ENCODE results near the gene WIPF3. TPM values are rescaled to one million over a fixed set of nuclear protein-coding genes. Genes with fewer than 3 reads are reported as not detected.

The WIPF3 gene
- total and polyA plus RNA-seq, 10 of the 15 experiments (the other 5 are each of a cell fraction or from before 2014, with no cell fraction given), result 0.03 to 0.05 TPM; not detected in 8

DNA sequence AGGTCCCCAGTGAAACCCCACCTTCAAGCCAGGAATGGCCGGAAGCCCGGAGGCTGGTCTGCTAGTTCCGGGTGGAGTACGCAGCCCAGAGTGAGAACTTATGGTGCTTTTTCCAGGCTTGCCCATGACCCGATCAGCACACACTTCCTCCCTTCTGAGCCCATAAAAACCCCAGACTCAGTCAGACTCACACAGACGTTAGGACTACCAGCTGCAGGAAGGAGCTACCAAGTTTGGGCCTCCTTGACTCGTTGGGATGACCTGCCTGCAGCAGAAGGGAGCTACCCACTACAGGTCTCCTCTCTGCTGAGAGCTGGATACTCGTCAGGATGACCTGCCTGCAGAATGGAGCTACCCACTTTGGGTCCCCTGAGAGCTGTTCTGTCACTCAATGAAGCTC, 144.2 kb downstream of the WIPF3 start:
- 84% methylated on average over 8 of the region's 8 CpGs for WGBS (ENCODE audit: insufficient coverage, insufficient replicate concordance, low lambda C conversion rate, missing lambda C conversion rate)
- no TSS peak for BruUV-seq (replicated peaks)
- in situ Hi-C loops (cut with MboI), result no loop called here
- POLR2A ChIA-PET, result no interaction called here
- H3K27me3 ChIP-seq (replicated peaks in 1 of 2; ENCODE audit: control insufficient read depth in 2 of 2, insufficient read depth in 2 of 2, low read length in 1 of 2), result no peaks in the 10 kb centered on the region
- H3K27ac ChIP-seq (ENCODE audit: control insufficient read depth, insufficient read depth), result no peak overlapping the region
- CTCF ChIA-PET, result interaction anchor here (2.0 kb wide), 1 partner anchor 111 kb away, joined by 11 read pairs; no protein-coding TSS in a partner anchor
- no peak overlapping the region for H3K4me3 ChIP-seq
- H3K4me2 ChIP-seq (ENCODE audit: control insufficient read depth, insufficient read depth), result no peak overlapping the region
- no peaks in the 10 kb centered on the region for H3K4me1 ChIP-seq (ENCODE audit: control insufficient read depth, insufficient read depth, low read length)
- H3K9ac ChIP-seq (ENCODE audit: control insufficient read depth, insufficient read depth, low read length), result no peak overlapping the region
- peaks cover 4% of the 10 kb centered on the region; the same call in 1 of the 3 replicates for H3K9me3 ChIP-seq (replicated peaks; ENCODE audit: control insufficient read depth, insufficient read depth, low read length)
- H3K79me2 ChIP-seq (ENCODE audit: control insufficient read depth, insufficient read depth, low read length), result no peaks in the 10 kb centered on the region
- ATAC-seq, result no peak
- RAD21 ChIA-PET (ENCODE audit: unreplicated experiment), result no interaction called here
- peaks cover 13 to 36% of the 10 kb centered on the region in 2 experiments; a peak in 3 of 4 replicates for H3K36me3 ChIP-seq (ENCODE audit: control insufficient read depth in 2 of 2, insufficient read depth in 2 of 2, low read length in 1 of 2)
- H4K20me1 ChIP-seq (ENCODE audit: control insufficient read depth, insufficient read depth), result no peaks in the 10 kb centered on the region
- H2AFZ ChIP-seq (ENCODE audit: control insufficient read depth, low read depth, low read length), result no peak overlapping the region
- DNase-seq (ENCODE audit: low read depth, low spot score), result no peak
- SMC1A ChIA-PET (ENCODE audit: uncharacterized antibody, unreplicated experiment), result no interaction called here
- FAIRE-seq, result no peak
- intact Hi-C loops (cut with micrococcal nuclease; ENCODE audit: unreplicated experiment), result no loop called here
- TF ChIP-seq POLR2AphosphoS2 (IDR thresholded peaks at IDR 0.05; ENCODE audit: low read depth, low read length), result no peak
- no peak for TF ChIP-seq RB1 (IDR thresholded peaks at IDR 0.05; ENCODE audit: borderline replicate concordance)
- TF ChIP-seq, protein P1, sequence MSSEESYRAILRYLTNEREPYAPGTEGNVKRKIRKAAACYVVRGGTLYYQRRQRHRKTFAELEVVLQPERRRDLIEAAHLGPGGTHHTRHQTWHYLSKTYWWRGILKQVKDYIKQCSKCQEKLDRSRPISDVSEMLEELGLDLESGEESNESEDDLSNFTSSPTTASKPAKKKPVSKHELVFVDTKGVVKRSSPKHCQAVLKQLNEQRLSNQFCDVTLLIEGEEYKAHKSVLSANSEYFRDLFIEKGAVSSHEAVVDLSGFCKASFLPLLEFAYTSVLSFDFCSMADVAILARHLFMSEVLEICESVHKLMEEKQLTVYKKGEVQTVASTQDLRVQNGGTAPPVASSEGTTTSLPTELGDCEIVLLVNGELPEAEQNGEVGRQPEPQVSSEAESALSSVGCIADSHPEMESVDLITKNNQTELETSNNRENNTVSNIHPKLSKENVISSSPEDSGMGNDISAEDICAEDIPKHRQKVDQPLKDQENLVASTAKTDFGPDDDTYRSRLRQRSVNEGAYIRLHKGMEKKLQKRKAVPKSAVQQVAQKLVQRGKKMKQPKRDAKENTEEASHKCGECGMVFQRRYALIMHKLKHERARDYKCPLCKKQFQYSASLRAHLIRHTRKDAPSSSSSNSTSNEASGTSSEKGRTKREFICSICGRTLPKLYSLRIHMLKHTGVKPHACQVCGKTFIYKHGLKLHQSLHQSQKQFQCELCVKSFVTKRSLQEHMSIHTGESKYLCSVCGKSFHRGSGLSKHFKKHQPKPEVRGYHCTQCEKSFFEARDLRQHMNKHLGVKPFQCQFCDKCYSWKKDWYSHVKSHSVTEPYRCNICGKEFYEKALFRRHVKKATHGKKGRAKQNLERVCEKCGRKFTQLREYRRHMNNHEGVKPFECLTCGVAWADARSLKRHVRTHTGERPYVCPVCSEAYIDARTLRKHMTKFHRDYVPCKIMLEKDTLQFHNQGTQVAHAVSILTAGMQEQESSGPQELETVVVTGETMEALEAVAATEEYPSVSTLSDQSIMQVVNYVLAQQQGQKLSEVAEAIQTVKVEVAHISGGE (CRISPR knock-in tag; IDR thresholded peaks at IDR 0.05), result no peak
- TF ChIP-seq ESRRA (IDR thresholded peaks at IDR 0.05; ENCODE audit: low read length), result no peak
- TF ChIP-seq, protein P2, sequence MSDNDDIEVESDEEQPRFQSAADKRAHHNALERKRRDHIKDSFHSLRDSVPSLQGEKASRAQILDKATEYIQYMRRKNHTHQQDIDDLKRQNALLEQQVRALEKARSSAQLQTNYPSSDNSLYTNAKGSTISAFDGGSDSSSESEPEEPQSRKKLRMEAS (IDR thresholded peaks at IDR 0.05; ENCODE audit: low read depth, low read length), result no peak
- no peak for TF ChIP-seq NFYA (IDR thresholded peaks at IDR 0.05; ENCODE audit: borderline replicate concordance, low read depth, low read length)
- TF ChIP-seq, protein P3, sequence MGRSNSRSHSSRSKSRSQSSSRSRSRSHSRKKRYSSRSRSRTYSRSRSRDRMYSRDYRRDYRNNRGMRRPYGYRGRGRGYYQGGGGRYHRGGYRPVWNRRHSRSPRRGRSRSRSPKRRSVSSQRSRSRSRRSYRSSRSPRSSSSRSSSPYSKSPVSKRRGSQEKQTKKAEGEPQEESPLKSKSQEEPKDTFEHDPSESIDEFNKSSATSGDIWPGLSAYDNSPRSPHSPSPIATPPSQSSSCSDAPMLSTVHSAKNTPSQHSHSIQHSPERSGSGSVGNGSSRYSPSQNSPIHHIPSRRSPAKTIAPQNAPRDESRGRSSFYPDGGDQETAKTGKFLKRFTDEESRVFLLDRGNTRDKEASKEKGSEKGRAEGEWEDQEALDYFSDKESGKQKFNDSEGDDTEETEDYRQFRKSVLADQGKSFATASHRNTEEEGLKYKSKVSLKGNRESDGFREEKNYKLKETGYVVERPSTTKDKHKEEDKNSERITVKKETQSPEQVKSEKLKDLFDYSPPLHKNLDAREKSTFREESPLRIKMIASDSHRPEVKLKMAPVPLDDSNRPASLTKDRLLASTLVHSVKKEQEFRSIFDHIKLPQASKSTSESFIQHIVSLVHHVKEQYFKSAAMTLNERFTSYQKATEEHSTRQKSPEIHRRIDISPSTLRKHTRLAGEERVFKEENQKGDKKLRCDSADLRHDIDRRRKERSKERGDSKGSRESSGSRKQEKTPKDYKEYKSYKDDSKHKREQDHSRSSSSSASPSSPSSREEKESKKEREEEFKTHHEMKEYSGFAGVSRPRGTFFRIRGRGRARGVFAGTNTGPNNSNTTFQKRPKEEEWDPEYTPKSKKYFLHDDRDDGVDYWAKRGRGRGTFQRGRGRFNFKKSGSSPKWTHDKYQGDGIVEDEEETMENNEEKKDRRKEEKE (IDR thresholded peaks at IDR 0.05), result no peak
- no peak for TF ChIP-seq ZNF384 (IDR thresholded peaks at IDR 0.05; ENCODE audit: borderline replicate concordance, low read depth, low read length)
- TF ChIP-seq YY1 (IDR thresholded peaks at IDR 0.05; ENCODE audit: low read depth, low read length), result no peak
- TF ChIP-seq MYB (IDR thresholded peaks at IDR 0.05; ENCODE audit: borderline replicate concordance, low read depth, low read length), result no peak
- no peak for TF ChIP-seq MEF2B (IDR thresholded peaks at IDR 0.05; ENCODE audit: partially characterized antibody, poor library complexity, severe bottlenecking)
- no peak for TF ChIP-seq NFXL1 (IDR thresholded peaks at IDR 0.05; ENCODE audit: borderline replicate concordance)
- no peak for TF ChIP-seq FOXM1 (IDR thresholded peaks at IDR 0.05; ENCODE audit: low read depth, low read length)
- TF ChIP-seq, protein P4, sequence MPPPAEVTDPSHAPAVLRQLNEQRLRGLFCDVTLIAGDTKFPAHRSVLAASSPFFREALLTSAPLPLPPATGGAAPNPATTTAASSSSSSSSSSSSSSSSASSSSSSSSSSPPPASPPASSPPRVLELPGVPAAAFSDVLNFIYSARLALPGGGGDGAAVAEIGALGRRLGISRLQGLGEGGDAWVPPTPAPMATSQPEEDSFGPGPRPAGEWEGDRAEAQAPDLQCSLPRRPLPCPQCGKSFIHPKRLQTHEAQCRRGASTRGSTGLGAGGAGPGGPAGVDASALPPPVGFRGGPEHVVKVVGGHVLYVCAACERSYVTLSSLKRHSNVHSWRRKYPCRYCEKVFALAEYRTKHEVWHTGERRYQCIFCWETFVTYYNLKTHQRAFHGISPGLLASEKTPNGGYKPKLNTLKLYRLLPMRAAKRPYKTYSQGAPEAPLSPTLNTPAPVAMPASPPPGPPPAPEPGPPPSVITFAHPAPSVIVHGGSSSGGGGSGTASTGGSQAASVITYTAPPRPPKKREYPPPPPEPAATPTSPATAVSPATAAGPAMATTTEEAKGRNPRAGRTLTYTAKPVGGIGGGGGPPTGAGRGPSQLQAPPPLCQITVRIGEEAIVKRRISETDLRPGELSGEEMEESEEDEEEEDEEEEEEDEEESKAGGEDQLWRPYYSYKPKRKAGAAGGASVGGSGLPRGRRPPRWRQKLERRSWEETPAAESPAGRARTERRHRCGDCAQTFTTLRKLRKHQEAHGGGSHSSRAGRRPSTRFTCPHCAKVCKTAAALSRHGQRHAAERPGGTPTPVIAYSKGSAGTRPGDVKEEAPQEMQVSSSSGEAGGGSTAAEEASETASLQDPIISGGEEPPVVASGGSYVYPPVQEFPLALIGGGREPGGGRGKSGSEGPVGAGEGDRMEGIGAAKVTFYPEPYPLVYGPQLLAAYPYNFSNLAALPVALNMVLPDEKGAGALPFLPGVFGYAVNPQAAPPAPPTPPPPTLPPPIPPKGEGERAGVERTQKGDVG (CRISPR knock-in tag; IDR thresholded peaks at IDR 0.05), result no peak

Data from GM12878 (cell line).